GM19395 (cell line): Measurements from ENCODE around the gene PLBD2.

ENCODE experiments used
- ATAC-seq: cut with Tn5 transposase; IDR thresholded peaks from one replicate; pipeline ENCODE4 v1.9.1; 2021; ENCODE audit warnings: mild to moderate bottlenecking, moderate library complexity; ENCODE audit not compliant: unreplicated experiment

Gene PLBD2

GRCh38 chr12:113392520-113392919 lies 34.1 kb downstream of the PLBD2 start:
- no peak for ATAC-seq

- no peak for ATAC-seq
These were observed 34.7 kb downstream of the PLBD2 start for GRCh38 chr12:113392988-113393579.

GRCh38 chr12:113393749-113394148 lies 35.4 kb downstream of the PLBD2 start:
- ATAC-seq: no peak

- no peak for ATAC-seq
These were observed 36.7 kb downstream of the PLBD2 start for GRCh38 chr12:113395119-113395518.

GRCh38 chr12:113396200-113396599 lies 37.8 kb downstream of the PLBD2 start:
- ATAC-seq: no peak

GRCh38 chr12:113396828-113397496 lies 38.6 kb downstream of the PLBD2 start:
- ATAC-seq: no peak

GRCh38 chr12:113397497-113398197 lies 39.3 kb downstream of the PLBD2 start:
- ATAC-seq: no peak

GRCh38 chr12:113398346-113399290 lies 40.2 kb downstream of the PLBD2 start:
- ATAC-seq: no peak

GRCh38 chr12:113399490-113399889 lies 41.1 kb downstream of the PLBD2 start:
- ATAC-seq: no peak

GRCh38 chr12:113400362-113400761 lies 42.0 kb downstream of the PLBD2 start:
- ATAC-seq: no peak

- no peak for ATAC-seq
These were observed 42.9 kb downstream of the PLBD2 start for GRCh38 chr12:113401066-113402000.

GRCh38 chr12:113402586-113403260 lies 44.3 kb downstream of the PLBD2 start:
- ATAC-seq: no peak

- no peak for ATAC-seq
These were observed 45.3 kb downstream of the PLBD2 start, which contains the start of gene SDS for GRCh38 chr12:113403435-113404415. TSS of gene SDS (minus strand) at chr12:113403887. CDS start at chr12:113399708, 4,179 bp downstream.

- no peak for ATAC-seq
These were observed 47.3 kb downstream of the PLBD2 start for GRCh38 chr12:113405694-113406093.

GRCh38 chr12:113407931-113408600 lies 49.7 kb downstream of the PLBD2 start:
- ATAC-seq: no peak

- ATAC-seq: no peak
These were observed 50.4 kb downstream of the PLBD2 start for GRCh38 chr12:113408756-113409298.

- ATAC-seq: no peak
These were observed 51.2 kb downstream of the PLBD2 start for GRCh38 chr12:113409462-113410124.
